HCT116 (cell line): Measurements from ENCODE around the gene ATP5F1D. TPM values are rescaled to one million over a fixed set of nuclear protein-coding genes. Genes with fewer than 3 reads are reported as not detected.

Source experiments
- ATAC-seq: fragments of 200-7000 bp; cut with Tn5 transposase; 2 replicates; pipeline ENCODE4 v1.9.1; 2020; ENCODE audit warnings: mild to moderate bottlenecking, moderate library complexity
- BruUV-seq: library from RNA; stranded (reverse); fragments of 400-500 nt; replicated peaks from 2 replicates; lab custom pipeline; 2021; lab: Mats Ljungman, UMichigan
- CTCF ChIA-PET: fragments of 300-600 bp; sonication (Branson Sonifier 250); formaldehyde crosslinking; loops from one replicate; lab custom pipeline; 2021; ENCODE audit warnings: antibody characterized with exemption; lab: Charles Lee
- POLR2A ChIA-PET: fragments of 300-600, 350-600 bp; sonication (Branson Sonifier 250); formaldehyde crosslinking; loops from one replicate; lab custom pipeline; 2021; ENCODE audit warnings: antibody characterized with exemption; lab: Charles Lee
- RAD21 ChIA-PET, 2 experiments: fragments of 300-600 bp; sonication (Branson Sonifier 250); formaldehyde crosslinking; loops; one replicate each; lab custom pipeline; 2023; ENCODE audit warnings: low total read pairs in 2 of 2; ENCODE audit not compliant: uncharacterized antibody in 2 of 2, unreplicated experiment in 2 of 2, low non-redundant PET in 1 of 2; lab: Charles Lee
- DNase-seq: peaks from one replicate; pipeline ENCODE4 v3.0.0-alpha.2; 2010; ENCODE audit warnings: low read depth, low spot score
- H2AFZ ChIP-seq: fragments of 200-600 bp; shearing (Covaris generic), sonication (generic); 2 replicates; pipeline ENCODE4 v1.6.1; 2017; ENCODE audit warnings: low read depth, mixed run types, mixed read lengths, antibody characterized with exemption, low read length; ENCODE audit not compliant: poor library complexity, severe bottlenecking
- H3K27ac ChIP-seq: 2 replicates; pipeline ENCODE4 v1.5.1; 2012; ENCODE audit warnings: low read depth, low read length
- H3K27me3 ChIP-seq: fragments of 200-600 bp; sonication (generic); 2 replicates; pipeline ENCODE4 v1.6.1; 2016; ENCODE audit warnings: mixed run types, low read length, mixed read lengths; ENCODE audit not compliant: insufficient read depth
- H3K36me3 ChIP-seq, 2 experiments: fragments of 200-500 bp in 1 of 2; fragments of 200-600 bp in 1 of 2; sonication (Bioruptor generic) in 1 of 2; sonication (generic) in 1 of 2; 2 replicates each; pipeline versions ENCODE4 v1.5.1 to v1.6.1; 2014 to 2016; ENCODE audit warnings: low read length in 2 of 2, inconsistent platforms in 1 of 2, mixed read lengths in 1 of 2, mixed run types in 1 of 2; ENCODE audit not compliant: insufficient read depth in 2 of 2, control insufficient read depth in 1 of 2
- H3K4me1 ChIP-seq, 2 experiments: fragments of 200-600 bp in 1 of 2; sonication (generic) in 1 of 2; 2 replicates each; pipeline versions ENCODE4 v1.5.1 to v1.6.1; 2012 to 2017; ENCODE audit warnings: low read length in 2 of 2, inconsistent platforms in 1 of 2, mild to moderate bottlenecking in 1 of 2, mixed read lengths in 1 of 2, mixed run types in 1 of 2, moderate library complexity in 1 of 2; ENCODE audit not compliant: insufficient read depth in 2 of 2, control insufficient read depth in 1 of 2
- H3K4me2 ChIP-seq: fragments of 200-600 bp; sonication (generic); 2 replicates; pipeline ENCODE4 v1.6.1; 2017; ENCODE audit warnings: mixed run types, low read length, mixed read lengths
- H3K4me3 ChIP-seq, 2 experiments: fragments of 200-600 bp in 1 of 2; sonication (generic) in 1 of 2; replicated peaks in 1 of 2; 2 replicates each; pipeline ENCODE4 v1.5.1; 2011 to 2016; ENCODE audit warnings: low read length in 2 of 2, control low read depth in 1 of 2, low read depth in 1 of 2, mild to moderate bottlenecking in 1 of 2, mixed read lengths in 1 of 2, mixed run types in 1 of 2
- H3K79me2 ChIP-seq: fragments of 200-600 bp; sonication (generic); 2 replicates; pipeline ENCODE4 v1.6.1; 2017; ENCODE audit warnings: mild to moderate bottlenecking, mixed run types, low read length, moderate library complexity, mixed read lengths; ENCODE audit not compliant: insufficient read depth
- H3K9ac ChIP-seq: fragments of 200-600 bp; sonication (generic); 2 replicates; pipeline ENCODE4 v1.6.1; 2016; ENCODE audit warnings: low read length, mixed read lengths
- H3K9me2 ChIP-seq: fragments of 200-600 bp; sonication (generic), shearing (Covaris generic); 2 replicates; pipeline ENCODE4 v1.6.1; 2017; ENCODE audit warnings: mixed run types, mild to moderate bottlenecking, moderate library complexity; ENCODE audit not compliant: insufficient read depth
- H3K9me3 ChIP-seq, 2 experiments: fragments of 200-500 bp in 1 of 2; fragments of 200-600 bp in 1 of 2; sonication (Bioruptor generic) in 1 of 2; sonication (generic) in 1 of 2; 2 replicates each; pipeline ENCODE4 v1.6.1; 2014 to 2017; ENCODE audit warnings: low read length in 2 of 2, mixed read lengths in 2 of 2, inconsistent platforms in 1 of 2, low read depth in 1 of 2, mild to moderate bottlenecking in 1 of 2, mixed run types in 1 of 2, moderate library complexity in 1 of 2; ENCODE audit not compliant: control insufficient read depth in 1 of 2, insufficient read depth in 1 of 2
- H4K20me1 ChIP-seq: fragments of 200-600 bp; sonication (generic), shearing (Covaris generic); 2 replicates; pipeline ENCODE4 v1.6.1; 2017; ENCODE audit warnings: mixed run types, mild to moderate bottlenecking, moderate library complexity; ENCODE audit not compliant: insufficient read depth
- ATF3 ChIP-seq: IDR thresholded peaks from 2 replicates; pipeline ENCODE4 v1.6.1; 2012
- CBX3 ChIP-seq: IDR thresholded peaks from 2 replicates; pipeline ENCODE4 v1.6.1; 2012; ENCODE audit warnings: low read depth
- ELF1 ChIP-seq: IDR thresholded peaks from 2 replicates; pipeline ENCODE4 v1.6.1; 2012; ENCODE audit warnings: low read depth, borderline replicate concordance
- EZH2 ChIP-seq: fragments of 200-600 bp; sonication (generic); IDR thresholded peaks from 2 replicates; pipeline ENCODE4 v1.6.1; 2017; ENCODE audit warnings: antibody characterized with exemption, mixed run types
- JUND ChIP-seq: IDR thresholded peaks from 2 replicates; pipeline ENCODE4 v1.6.1; 2012
- POLR2A ChIP-seq: IDR thresholded peaks from 2 replicates; pipeline ENCODE4 v1.7.0; 2011; ENCODE audit warnings: borderline replicate concordance; ENCODE audit not compliant: insufficient read depth, insufficient read length; ENCODE audit errors: extremely low read depth
- REST ChIP-seq: IDR thresholded peaks from 2 replicates; pipeline ENCODE4 v1.6.1; 2012; ENCODE audit warnings: low read depth
- SP1 ChIP-seq: IDR thresholded peaks from 2 replicates; pipeline ENCODE4 v1.6.1; 2012; ENCODE audit warnings: low read depth
- TCF7L2 ChIP-seq: IDR thresholded peaks from 2 replicates; pipeline ENCODE4 v1.7.0; 2011; ENCODE audit warnings: borderline replicate concordance, inconsistent platforms; ENCODE audit not compliant: insufficient read depth, insufficient read length; ENCODE audit errors: extremely low read depth
- ZFX ChIP-seq: fragments of 450-650 bp; IDR thresholded peaks from 2 replicates; pipeline ENCODE4 v1.6.1; 2017
- ZNF274 ChIP-seq: fragments of 200-500 bp; sonication (Bioruptor generic); IDR thresholded peaks from 2 replicates; pipeline ENCODE4 v1.6.1; 2014; ENCODE audit warnings: mild to moderate bottlenecking, low read depth, low read length, inconsistent platforms
- intact Hi-C: fragments of 100-400 bp; cut with micrococcal nuclease; formaldehyde crosslinking; loops from 2 replicates; pipeline ENCODE4 v1.10.0; 2022
- total RNA-seq: library from RNA; stranded (reverse); gene quantifications from one replicate; pipeline ENCODE4 v1.2.1, GENCODE V29; 2021; ENCODE audit not compliant: unreplicated experiment
- TF ChIP-seq, protein P1 (sequence below), 3 experiments: fragments of 200-600 bp in 1 of 3; sonication (generic) in 1 of 3; IDR thresholded peaks in 2 of 3; conservative IDR thresholded peaks in 1 of 3; 2 replicates each; pipeline ENCODE4 v1.5.1; 2012 to 2017; ENCODE audit warnings: low read depth in 2 of 3, low read length in 2 of 3, antibody characterized with exemption in 1 of 3, borderline replicate concordance in 1 of 3, control low read depth in 1 of 3, mild to moderate bottlenecking in 1 of 3, mixed read lengths in 1 of 3, mixed run types in 1 of 3, moderate library complexity in 1 of 3; ENCODE audit not compliant: insufficient read depth in 1 of 3

ATP5F1D gene
- total RNA-seq, 1 experiment from 2014 or later = 428 TPM

GRCh38 chr19:1219786-1220476, 21.6 kb upstream of the ATP5F1D start:
- CTCF ChIA-PET = interaction anchor here (0.6 kb wide), 1 partner anchor 8 kb away, joined by 3 read pairs; no protein-coding TSS in a partner anchor
- no peaks in the 10 kb centered on the region for H3K27me3 ChIP-seq
- POLR2A ChIA-PET = no interaction called here
- H3K4me2 ChIP-seq = no peak overlapping the region
- H3K27ac ChIP-seq = no peak overlapping the region; the same call in 1 of the 2 replicates
- peaks cover 53% of the 10 kb centered on the region for H3K79me2 ChIP-seq
- no peak overlapping the region for H2AFZ ChIP-seq
- no peak for ATAC-seq
- H3K9me3 ChIP-seq = no peaks in the 10 kb centered on the region
- no TSS peak for BruUV-seq
- peaks cover 8 to 34% of the 10 kb centered on the region in 2 experiments for H3K4me1 ChIP-seq
- RAD21 ChIA-PET = no interaction called here
- no peak for TF ChIP-seq ELF1
- TF ChIP-seq ZNF274 = no peak
- TF ChIP-seq JUND = no peak
- TF ChIP-seq POLR2A = no peak
- TF ChIP-seq SP1 = no peak
- TF ChIP-seq ATF3 = no peak
- no peak for TF ChIP-seq ZFX
- no peak for TF ChIP-seq CBX3
- TF ChIP-seq EZH2 = no peak
- TF ChIP-seq TCF7L2 = no peak
- intact Hi-C loops = no loop called here
- no peaks in the 10 kb centered on the region for H4K20me1 ChIP-seq
- H3K4me3 ChIP-seq = no peak overlapping the region
- no peak overlapping the region for H3K9ac ChIP-seq
- no peak for DNase-seq
- H3K9me2 ChIP-seq = no peaks in the 10 kb centered on the region
- peaks cover 2 to 6% of the 10 kb centered on the region in 2 experiments; a peak in 2 of 4 replicates for H3K36me3 ChIP-seq

DNA sequence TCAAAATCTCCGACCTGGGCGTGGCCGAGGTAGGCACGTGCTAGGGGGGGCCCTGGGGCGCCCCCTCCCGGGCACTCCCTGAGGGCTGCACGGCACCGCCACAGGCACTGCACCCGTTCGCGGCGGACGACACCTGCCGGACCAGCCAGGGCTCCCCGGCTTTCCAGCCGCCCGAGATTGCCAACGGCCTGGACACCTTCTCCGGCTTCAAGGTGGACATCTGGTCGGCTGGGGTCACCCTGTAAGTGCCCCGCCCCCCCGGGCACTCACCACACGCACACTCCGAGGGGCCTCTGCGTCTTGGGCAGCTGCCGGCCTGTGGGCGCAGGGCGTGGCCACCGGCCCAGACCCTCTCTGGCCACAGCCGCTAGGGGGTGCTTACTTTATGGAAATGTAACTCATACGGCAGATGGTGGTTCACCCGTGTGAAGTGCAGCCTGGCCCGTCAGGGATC, 21.0 kb upstream of the ATP5F1D start:
- Histone ChIP-seq H2AFZ (no peak overlapping the region), H3K27ac (no peak overlapping the region; the same call in 1 of the 2 replicates), H3K79me2 (peaks cover 47% of the 10 kb centered on the region), H3K27me3 (no peaks in the 10 kb centered on the region), H3K9me3 (no peaks in the 10 kb centered on the region), H3K4me1 (peaks cover 2 to 28% of the 10 kb centered on the region in 2 experiments), H3K9ac (no peak overlapping the region), H3K9me2 (no peaks in the 10 kb centered on the region), H3K36me3 (peaks cover 2 to 6% of the 10 kb centered on the region in 2 experiments; a peak in 2 of 4 replicates), H4K20me1 (no peaks in the 10 kb centered on the region), H3K4me2 (no peak overlapping the region), H3K4me3 (no peak overlapping the region)
- no TSS peak for BruUV-seq
- no peak for DNase-seq
- TF ChIP-seq REST (no peak), ZFX (no peak)
- TF ChIP-seq, protein P1, sequence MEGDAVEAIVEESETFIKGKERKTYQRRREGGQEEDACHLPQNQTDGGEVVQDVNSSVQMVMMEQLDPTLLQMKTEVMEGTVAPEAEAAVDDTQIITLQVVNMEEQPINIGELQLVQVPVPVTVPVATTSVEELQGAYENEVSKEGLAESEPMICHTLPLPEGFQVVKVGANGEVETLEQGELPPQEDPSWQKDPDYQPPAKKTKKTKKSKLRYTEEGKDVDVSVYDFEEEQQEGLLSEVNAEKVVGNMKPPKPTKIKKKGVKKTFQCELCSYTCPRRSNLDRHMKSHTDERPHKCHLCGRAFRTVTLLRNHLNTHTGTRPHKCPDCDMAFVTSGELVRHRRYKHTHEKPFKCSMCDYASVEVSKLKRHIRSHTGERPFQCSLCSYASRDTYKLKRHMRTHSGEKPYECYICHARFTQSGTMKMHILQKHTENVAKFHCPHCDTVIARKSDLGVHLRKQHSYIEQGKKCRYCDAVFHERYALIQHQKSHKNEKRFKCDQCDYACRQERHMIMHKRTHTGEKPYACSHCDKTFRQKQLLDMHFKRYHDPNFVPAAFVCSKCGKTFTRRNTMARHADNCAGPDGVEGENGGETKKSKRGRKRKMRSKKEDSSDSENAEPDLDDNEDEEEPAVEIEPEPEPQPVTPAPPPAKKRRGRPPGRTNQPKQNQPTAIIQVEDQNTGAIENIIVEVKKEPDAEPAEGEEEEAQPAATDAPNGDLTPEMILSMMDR (IDR thresholded peaks at IDR 0.05 in 2 of 3, conservative IDR thresholded peaks at IDR 0.05 in 1 of 3; ENCODE audit: borderline replicate concordance in 1 of 3, insufficient read depth in 1 of 3, low read depth in 2 of 3, low read length in 2 of 3) = no peak
- POLR2A ChIA-PET = no interaction called here
- RAD21 ChIA-PET = no interaction called here
- ATAC-seq = no peak
- CTCF ChIA-PET = interaction anchor here (0.6 to 0.8 kb wide), 2 partner anchors 18 to 45 kb away, joined by 3 read pairs; no protein-coding TSS in a partner anchor
- intact Hi-C loops = no loop called here
